NCI-H1417 treated with DMSO at 0.1 percent for 48 hours (cell line): ENCODE measurements around the gene SVIL.
"Not testable (repeated sequence)": the region's sequence is repeated elsewhere in the genome, so short reads cannot be mapped to it uniquely, and the experiment has no call there.

Source experiments
- DNase-seq: peaks from one replicate; lab custom pipeline; 2025; lab: John Stamatoyannopoulos, UW

Gene SVIL

GRCh38 chr10:29540016-29540415 is 94.8 kb downstream of the SVIL start:
- no peak for DNase-seq

GRCh38 chr10:29539412-29539811 is 95.4 kb downstream of the SVIL start:
- DNase-seq: no peak

GRCh38 chr10:29537799-29538198 is 97.0 kb downstream of the SVIL start:
- no peak for DNase-seq

GRCh38 chr10:29536691-29537090 is 98.1 kb downstream of the SVIL start:
- not testable (repeated sequence) for DNase-seq

- DNase-seq: no peak
Observed at GRCh38 chr10:29535778-29536453, 98.9 kb downstream of the SVIL start.

GRCh38 chr10:29535012-29535777 is 99.6 kb downstream of the SVIL start:
- DNase-seq: no peak

- DNase-seq: no peak
Observed at GRCh38 chr10:29534590-29534989, 100.2 kb downstream of the SVIL start.

GRCh38 chr10:29533696-29534285 is 101.0 kb downstream of the SVIL start:
- DNase-seq: no peak

- no peak for DNase-seq
Observed at GRCh38 chr10:29533046-29533445, 101.7 kb downstream of the SVIL start.

GRCh38 chr10:29532256-29532878 is 102.4 kb downstream of the SVIL start:
- DNase-seq: no peak

- DNase-seq: no peak
Observed at GRCh38 chr10:29530112-29530976, 104.4 kb downstream of the SVIL start.

GRCh38 chr10:29529146-29529545 is 105.6 kb downstream of the SVIL start:
- no peak for DNase-seq

- no peak for DNase-seq
Observed at GRCh38 chr10:29525762-29526161, 109.0 kb downstream of the SVIL start.

- DNase-seq: no peak
Observed at GRCh38 chr10:29524720-29525119, 110.1 kb downstream of the SVIL start.

- no peak for DNase-seq
Observed at GRCh38 chr10:29524294-29524693, 110.5 kb downstream of the SVIL start.

- DNase-seq: no peak
Observed at GRCh38 chr10:29522918-29523317, 111.9 kb downstream of the SVIL start.

GRCh38 chr10:29522061-29522855 is 112.5 kb downstream of the SVIL start:
- no peak for DNase-seq

GRCh38 chr10:29519659-29520058 is 115.1 kb downstream of the SVIL start:
- no peak for DNase-seq

GRCh38 chr10:29517352-29517923 is 117.3 kb downstream of the SVIL start:
- DNase-seq: no peak

- not testable (repeated sequence) for DNase-seq
Observed at GRCh38 chr10:29516309-29516932, 118.3 kb downstream of the SVIL start.
